ENCODE results near the gene RAB15. TPM values are rescaled to one million over a fixed set of nuclear protein-coding genes. Genes with fewer than 3 reads are reported as not detected.

RAB15 gene
- total and polyA plus RNA-seq, 2 of the 8 experiments (the other 6 are each of a cell fraction or from before 2014, with no cell fraction given) = 38.8 to 58.1 TPM

- ChIA-PET CTCF (ENCODE audit: partially characterized antibody) (interaction anchor here (0.5 to 6.7 kb wide), 14 partner anchors 12 to 181 kb away, joined by 3 to 45 read pairs (median 4); no protein-coding TSS in a partner anchor), POLR2A (ENCODE audit: partially characterized antibody) (interaction anchor here (1.0 to 2.2 kb wide), 3 partner anchors 11 to 85 kb away, joined by 3 to 8 read pairs (median 4); no protein-coding TSS in a partner anchor)
- H2AK5ac ChIP-seq (ENCODE audit: low read depth, low read length) = no peak overlapping the region
- H2BK15ac ChIP-seq (ENCODE audit: low read length) = no peak overlapping the region
- DNase-seq (ENCODE audit: low read depth in 1 of 2, low spot score in 2 of 2) (no peak), FAIRE-seq (no peak)
- no peak overlapping the region for H3K18ac ChIP-seq (ENCODE audit: extremely low read depth, low read length)
- no peak overlapping the region for H4K5ac ChIP-seq (ENCODE audit: insufficient read length, low read depth, low read length)
- 79% methylated on average over 2 of the region's 2 CpGs; no CpG with 5 or more reads in 1 of the 2 experiments for WGBS, 2 experiments (ENCODE audit: extremely low coverage in 1 of 2, insufficient coverage in 1 of 2, insufficient read length in 1 of 2, insufficient replicate concordance in 2 of 2, low coverage in 1 of 2, low lambda C conversion rate in 2 of 2, missing lambda C conversion rate in 1 of 2)
- H3K9ac ChIP-seq (replicated peaks in 1 of 4; ENCODE audit: extremely low read depth in 1 of 4, low read depth in 3 of 4, low read length in 3 of 4) = no peak overlapping the region
- no peak overlapping the region for H2AFZ ChIP-seq (ENCODE audit: low read length)
- peaks cover 13 to 26% (median 20%) of the 10 kb centered on the region in 4 experiments for H3K4me1 ChIP-seq (replicated peaks in 1 of 4; ENCODE audit: control insufficient read depth in 3 of 4, insufficient read depth in 4 of 4, low read length in 3 of 4)
- H4K91ac ChIP-seq (replicated peaks; ENCODE audit: insufficient read length, low read length) = no peak overlapping the region
- peaks cover 0 to 10% of the 10 kb centered on the region in 2 experiments for H4K20me1 ChIP-seq (replicated peaks in 1 of 2; ENCODE audit: control insufficient read depth in 1 of 2, insufficient read depth in 2 of 2, low read length in 2 of 2)
- H3K14ac ChIP-seq (ENCODE audit: insufficient read length) = no peak overlapping the region
- no peak overlapping the region for H3K23ac ChIP-seq (ENCODE audit: insufficient read length)
- H3K4me2 ChIP-seq (ENCODE audit: insufficient read depth in 1 of 2, low read depth in 2 of 2, low read length in 2 of 2) = no peak overlapping the region
- no peak overlapping the region for H2BK20ac ChIP-seq (ENCODE audit: low read length)
- H3K4me3 ChIP-seq (ENCODE audit: extremely low read depth in 1 of 4, insufficient read depth in 2 of 4, low read depth in 3 of 4, low read length in 4 of 4) = no peak overlapping the region
- H3K56ac ChIP-seq (replicated peaks; ENCODE audit: insufficient read length, low read depth, low read length) = no peak overlapping the region
- H3K79me1 ChIP-seq (ENCODE audit: low read depth, low read length) = peaks cover 7% of the 10 kb centered on the region
- H3K4ac ChIP-seq (replicated peaks; ENCODE audit: insufficient read length, low read depth, low read length) = no peak overlapping the region
- H3K27ac ChIP-seq (ENCODE audit: low read depth, low read length) = no peak overlapping the region
- H2BK5ac ChIP-seq (ENCODE audit: low read depth, low read length) = no peak overlapping the region
- no peaks in the 10 kb centered on the region for H3K27me3 ChIP-seq (replicated peaks in 1 of 4; ENCODE audit: control insufficient read depth in 3 of 4, extremely low read depth in 1 of 4, insufficient read depth in 3 of 4, low read length in 3 of 4)
- H2BK12ac ChIP-seq (ENCODE audit: low read depth, low read length) = no peak overlapping the region
- no peaks in the 10 kb centered on the region for H3K9me3 ChIP-seq (ENCODE audit: insufficient read depth in 2 of 2, low read depth in 1 of 2, low read length in 1 of 2)
- peaks cover 0 to 5% of the 10 kb centered on the region in 2 experiments; a peak in 1 of 4 replicates for H3K79me2 ChIP-seq (ENCODE audit: control insufficient read depth in 1 of 2, insufficient read depth in 2 of 2, low read length in 2 of 2)
- no peak overlapping the region for H4K8ac ChIP-seq (ENCODE audit: extremely low read depth, insufficient read depth, low read length)
- H2BK120ac ChIP-seq (replicated peaks; ENCODE audit: low read depth, low read length) = no peak overlapping the region
- no peak for TF ChIP-seq FOSL1 (IDR thresholded peaks at IDR 0.05; ENCODE audit: insufficient read depth, low read depth, low read length)
- TF ChIP-seq SIN3A (conservative IDR thresholded peaks at IDR 0.05 in 1 of 2, IDR thresholded peaks at IDR 0.05 in 1 of 2; ENCODE audit: low read depth in 1 of 2, low read length in 2 of 2) = no peak
- no peak for TF ChIP-seq NRF1 (IDR thresholded peaks at IDR 0.05; ENCODE audit: low read depth, low read length)
- no peaks in the 10 kb centered on the region for H3K23me2 ChIP-seq (ENCODE audit: low read depth, low read length)
- 0 out of 8 replicates have a peak, but pooled peaks cover 0 to 2% (median 0%) of the 10 kb centered on the region in 4 experiments for H3K36me3 ChIP-seq (ENCODE audit: control insufficient read depth in 2 of 4, insufficient read depth in 4 of 4, low read length in 3 of 4)
Observed at GRCh38 chr14:64958201-64958600, 13.9 kb downstream of the RAB15 start.

Data from H1 (cell line).